HG03460 (cell line): ENCODE results near the gene FBN1.

Experiments
- ATAC-seq: cut with Tn5 transposase; IDR thresholded peaks from one replicate; pipeline ENCODE4 v1.9.1; 2021; ENCODE audit not compliant: unreplicated experiment

Gene FBN1

DNA sequence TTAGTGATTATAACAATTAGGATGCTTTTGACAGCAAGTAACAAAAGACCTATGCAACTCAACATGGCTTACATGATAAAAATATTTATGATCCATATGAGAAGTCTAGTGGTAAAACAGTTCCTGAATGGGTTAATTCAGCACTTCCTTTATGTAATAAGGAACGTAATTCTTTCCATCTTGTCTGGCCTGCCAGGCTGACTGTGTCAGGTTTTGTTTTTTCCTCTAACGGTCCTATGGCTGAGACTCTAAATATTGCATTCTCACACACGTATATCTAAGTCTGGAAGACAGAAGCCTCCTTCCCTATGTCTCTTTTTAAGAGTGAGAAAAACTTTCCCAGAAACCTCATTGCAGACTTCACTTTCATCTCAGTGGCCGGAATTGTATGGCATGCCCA is 263.6 kb downstream of the FBN1 start:
- no peak for ATAC-seq

DNA sequence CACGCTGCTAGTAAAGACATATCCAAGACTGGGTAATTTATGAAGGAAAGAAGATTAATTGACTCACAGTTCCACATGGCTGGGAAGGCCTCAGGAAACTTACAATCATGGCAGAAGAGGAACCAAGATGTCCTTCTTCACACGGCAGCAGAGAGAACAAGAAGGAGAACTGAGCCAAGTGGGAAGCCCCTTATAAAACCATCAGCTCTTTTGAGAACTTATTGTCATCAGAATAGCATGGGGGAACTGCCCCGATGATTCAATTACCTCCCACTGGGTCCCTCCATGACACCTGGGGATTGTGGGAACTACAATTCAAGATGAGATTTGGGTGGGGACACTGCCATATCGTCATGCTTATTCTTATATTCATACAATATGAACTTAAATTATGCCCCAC is 265.3 kb downstream of the FBN1 start:
- ATAC-seq: no peak

- ATAC-seq: no peak
Observed at GRCh38 chr15:48375767-48376166, 269.7 kb downstream of the FBN1 start.

- no peak for ATAC-seq
Observed at GRCh38 chr15:48374472-48374871, 271.0 kb downstream of the FBN1 start.

DNA sequence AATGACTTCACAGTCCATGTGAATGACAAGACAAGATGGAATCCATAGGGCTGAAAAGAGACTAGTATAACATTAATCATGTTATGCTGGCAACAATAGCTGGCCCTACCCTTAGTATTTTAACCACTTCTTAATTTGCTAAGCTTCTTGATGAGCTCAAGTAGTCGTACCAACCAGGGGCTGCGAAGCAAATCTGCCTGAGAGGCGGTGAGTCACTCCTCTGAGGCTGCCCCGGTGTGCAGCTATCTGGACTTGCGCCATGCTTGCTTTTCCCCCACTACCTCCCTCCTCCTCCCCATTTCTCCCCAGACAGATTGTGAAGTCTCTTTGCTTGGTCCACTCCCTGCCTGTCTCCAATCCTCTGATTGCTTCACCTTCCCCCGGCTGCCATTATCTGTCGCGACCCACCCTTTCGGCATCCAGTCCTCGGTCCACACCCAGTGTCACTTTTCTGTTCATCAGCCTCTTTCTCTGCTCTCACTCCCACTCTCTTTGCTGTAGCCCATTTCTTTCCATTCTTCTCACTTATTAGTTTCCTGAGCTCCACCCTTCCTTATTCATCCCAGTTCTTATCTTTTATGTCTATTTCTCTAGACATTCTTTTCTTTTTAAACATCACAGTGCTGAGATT is 271.6 kb downstream of the FBN1 start:
- ATAC-seq: no peak

DNA sequence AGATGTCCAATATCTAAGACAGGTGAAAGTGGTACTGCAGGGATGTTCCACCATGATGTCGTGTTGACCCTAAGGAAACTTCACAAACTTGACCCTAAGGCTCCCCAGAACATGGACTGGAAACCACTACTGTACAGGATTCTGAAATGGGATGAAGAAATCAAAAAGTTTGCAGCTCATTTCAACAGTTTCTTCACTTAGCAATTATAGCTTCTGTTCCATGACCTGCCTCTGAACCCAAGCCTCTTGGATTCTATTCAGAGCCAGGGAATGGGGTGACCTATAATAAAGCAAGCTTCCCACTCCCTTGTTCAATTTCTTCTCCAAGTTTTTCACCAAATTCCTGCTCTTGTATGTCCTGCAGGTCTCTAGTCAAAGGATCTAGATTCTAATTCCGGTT is 273.5 kb downstream of the FBN1 start:
- no peak for ATAC-seq

- ATAC-seq: no peak
Observed at GRCh38 chr15:48371550-48371949, 274.0 kb downstream of the FBN1 start.

- no peak for ATAC-seq
Observed at GRCh38 chr15:48370460-48370859, 275.0 kb downstream of the FBN1 start.

DNA sequence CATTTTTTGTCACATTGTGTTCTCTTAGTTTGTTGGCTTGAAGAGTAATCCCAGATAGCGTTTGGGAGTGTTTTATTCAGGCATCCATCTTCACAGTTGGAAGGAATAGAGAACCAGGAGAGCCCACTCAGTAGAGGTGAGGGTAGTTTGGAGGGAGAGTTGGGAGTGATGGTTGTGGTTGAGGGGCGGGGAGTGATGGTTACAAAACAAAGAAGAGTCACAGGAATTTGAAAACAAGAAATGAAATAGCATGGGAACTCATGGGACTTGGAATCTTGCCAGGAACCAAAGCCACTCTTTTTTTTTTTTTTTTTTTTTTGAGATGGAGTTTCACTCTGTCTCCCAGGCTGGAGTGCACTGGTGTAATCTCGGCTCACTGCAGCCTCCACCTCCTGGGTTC is 278.0 kb downstream of the FBN1 start:
- ATAC-seq: no peak

- ATAC-seq: no peak
Observed at GRCh38 chr15:48366584-48367312, 278.8 kb downstream of the FBN1 start.

GRCh38 chr15:48365575-48365974 is 279.9 kb downstream of the FBN1 start:
- no peak for ATAC-seq

DNA sequence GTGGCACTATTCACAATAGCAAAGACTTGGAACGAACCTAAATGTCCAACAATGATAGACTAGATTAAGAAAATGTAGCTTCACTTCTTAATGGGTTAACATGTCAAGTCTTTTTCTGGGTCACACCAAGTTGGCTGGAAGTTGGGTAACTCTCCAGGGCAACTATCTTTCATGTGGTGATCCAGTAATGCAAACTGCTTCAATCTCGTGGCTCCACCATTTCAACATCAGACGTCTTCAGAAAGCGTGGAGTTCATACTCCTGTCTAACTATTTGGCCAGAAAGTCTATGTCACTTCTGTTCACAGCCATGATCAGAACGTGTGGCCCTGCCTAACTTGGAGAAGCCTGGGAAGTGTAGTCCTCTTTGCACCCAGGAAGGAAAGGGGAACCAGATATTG is 282.0 kb downstream of the FBN1 start:
- ATAC-seq: no peak

DNA sequence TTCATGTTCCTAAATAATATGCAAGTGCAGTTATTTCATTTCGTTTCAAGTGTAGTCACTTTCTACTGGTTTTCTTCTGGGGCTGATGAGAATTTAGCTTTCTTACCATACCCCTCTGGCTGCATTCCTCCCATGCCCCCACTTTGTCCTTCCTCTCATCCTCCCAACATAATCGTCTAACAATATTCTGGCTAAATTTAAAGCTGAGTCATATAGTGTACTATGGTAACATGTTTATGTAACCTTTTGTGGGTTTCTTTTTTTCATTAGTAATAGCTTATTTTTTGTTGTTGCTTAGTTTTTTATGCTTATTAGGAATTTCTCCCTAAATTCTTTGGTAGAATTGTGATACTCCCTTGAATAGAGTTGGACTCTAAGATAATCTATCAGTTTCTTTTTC is 283.8 kb downstream of the FBN1 start:
- no peak for ATAC-seq

- ATAC-seq: no peak
Observed at GRCh38 chr15:48360841-48361240, 284.7 kb downstream of the FBN1 start.
